HCT116 (cell line): ENCODE results near the gene ATF1. TPM values are rescaled to one million over a fixed set of nuclear protein-coding genes. Genes with fewer than 3 reads are reported as not detected.

Source experiments
- ATAC-seq: fragments of 200-7000 bp; cut with Tn5 transposase; 2 replicates; pipeline ENCODE4 v1.9.1; 2020; ENCODE audit warnings: mild to moderate bottlenecking, moderate library complexity
- BruUV-seq: library from RNA; stranded (reverse); fragments of 400-500 nt; replicated peaks from 2 replicates; lab custom pipeline; 2021; lab: Mats Ljungman, UMichigan
- CTCF ChIA-PET: fragments of 300-600 bp; sonication (Branson Sonifier 250); formaldehyde crosslinking; loops from one replicate; lab custom pipeline; 2021; ENCODE audit warnings: antibody characterized with exemption; lab: Charles Lee
- POLR2A ChIA-PET: fragments of 300-600, 350-600 bp; sonication (Branson Sonifier 250); formaldehyde crosslinking; loops from one replicate; lab custom pipeline; 2021; ENCODE audit warnings: antibody characterized with exemption; lab: Charles Lee
- RAD21 ChIA-PET, 2 experiments: fragments of 300-600 bp; sonication (Branson Sonifier 250); formaldehyde crosslinking; loops; one replicate each; lab custom pipeline; 2023; ENCODE audit warnings: low total read pairs in 2 of 2; ENCODE audit not compliant: uncharacterized antibody in 2 of 2, unreplicated experiment in 2 of 2, low non-redundant PET in 1 of 2; lab: Charles Lee
- DNase-seq: peaks from one replicate; pipeline ENCODE4 v3.0.0-alpha.2; 2010; ENCODE audit warnings: low read depth, low spot score
- H2AFZ ChIP-seq: fragments of 200-600 bp; shearing (Covaris generic), sonication (generic); 2 replicates; pipeline ENCODE4 v1.6.1; 2017; ENCODE audit warnings: low read depth, mixed run types, mixed read lengths, antibody characterized with exemption, low read length; ENCODE audit not compliant: poor library complexity, severe bottlenecking
- H3K27ac ChIP-seq: 2 replicates; pipeline ENCODE4 v1.5.1; 2012; ENCODE audit warnings: low read depth, low read length
- H3K27me3 ChIP-seq: fragments of 200-600 bp; sonication (generic); 2 replicates; pipeline ENCODE4 v1.6.1; 2016; ENCODE audit warnings: mixed run types, low read length, mixed read lengths; ENCODE audit not compliant: insufficient read depth
- H3K36me3 ChIP-seq, 2 experiments: fragments of 200-500 bp in 1 of 2; fragments of 200-600 bp in 1 of 2; sonication (Bioruptor generic) in 1 of 2; sonication (generic) in 1 of 2; 2 replicates each; pipeline versions ENCODE4 v1.5.1 to v1.6.1; 2014 to 2016; ENCODE audit warnings: low read length in 2 of 2, inconsistent platforms in 1 of 2, mixed read lengths in 1 of 2, mixed run types in 1 of 2; ENCODE audit not compliant: insufficient read depth in 2 of 2, control insufficient read depth in 1 of 2
- H3K4me1 ChIP-seq, 2 experiments: fragments of 200-600 bp in 1 of 2; sonication (generic) in 1 of 2; 2 replicates each; pipeline versions ENCODE4 v1.5.1 to v1.6.1; 2012 to 2017; ENCODE audit warnings: low read length in 2 of 2, inconsistent platforms in 1 of 2, mild to moderate bottlenecking in 1 of 2, mixed read lengths in 1 of 2, mixed run types in 1 of 2, moderate library complexity in 1 of 2; ENCODE audit not compliant: insufficient read depth in 2 of 2, control insufficient read depth in 1 of 2
- H3K4me2 ChIP-seq: fragments of 200-600 bp; sonication (generic); 2 replicates; pipeline ENCODE4 v1.6.1; 2017; ENCODE audit warnings: mixed run types, low read length, mixed read lengths
- H3K4me3 ChIP-seq, 2 experiments: fragments of 200-600 bp in 1 of 2; sonication (generic) in 1 of 2; replicated peaks in 1 of 2; 2 replicates each; pipeline ENCODE4 v1.5.1; 2011 to 2016; ENCODE audit warnings: low read length in 2 of 2, control low read depth in 1 of 2, low read depth in 1 of 2, mild to moderate bottlenecking in 1 of 2, mixed read lengths in 1 of 2, mixed run types in 1 of 2
- H3K79me2 ChIP-seq: fragments of 200-600 bp; sonication (generic); 2 replicates; pipeline ENCODE4 v1.6.1; 2017; ENCODE audit warnings: mild to moderate bottlenecking, mixed run types, low read length, moderate library complexity, mixed read lengths; ENCODE audit not compliant: insufficient read depth
- H3K9ac ChIP-seq: fragments of 200-600 bp; sonication (generic); 2 replicates; pipeline ENCODE4 v1.6.1; 2016; ENCODE audit warnings: low read length, mixed read lengths
- H3K9me2 ChIP-seq: fragments of 200-600 bp; sonication (generic), shearing (Covaris generic); 2 replicates; pipeline ENCODE4 v1.6.1; 2017; ENCODE audit warnings: mixed run types, mild to moderate bottlenecking, moderate library complexity; ENCODE audit not compliant: insufficient read depth
- H3K9me3 ChIP-seq, 2 experiments: fragments of 200-500 bp in 1 of 2; fragments of 200-600 bp in 1 of 2; sonication (Bioruptor generic) in 1 of 2; sonication (generic) in 1 of 2; 2 replicates each; pipeline ENCODE4 v1.6.1; 2014 to 2017; ENCODE audit warnings: low read length in 2 of 2, mixed read lengths in 2 of 2, inconsistent platforms in 1 of 2, low read depth in 1 of 2, mild to moderate bottlenecking in 1 of 2, mixed run types in 1 of 2, moderate library complexity in 1 of 2; ENCODE audit not compliant: control insufficient read depth in 1 of 2, insufficient read depth in 1 of 2
- H4K20me1 ChIP-seq: fragments of 200-600 bp; sonication (generic), shearing (Covaris generic); 2 replicates; pipeline ENCODE4 v1.6.1; 2017; ENCODE audit warnings: mixed run types, mild to moderate bottlenecking, moderate library complexity; ENCODE audit not compliant: insufficient read depth
- CBX3 ChIP-seq: IDR thresholded peaks from 2 replicates; pipeline ENCODE4 v1.6.1; 2012; ENCODE audit warnings: low read depth
- CTCF ChIP-seq, 3 experiments: fragments of 200-600 bp in 1 of 3; sonication (generic) in 1 of 3; IDR thresholded peaks in 2 of 3; conservative IDR thresholded peaks in 1 of 3; 2 replicates each; pipeline ENCODE4 v1.5.1; 2012 to 2017; ENCODE audit warnings: low read depth in 2 of 3, low read length in 2 of 3, antibody characterized with exemption in 1 of 3, borderline replicate concordance in 1 of 3, control low read depth in 1 of 3, mild to moderate bottlenecking in 1 of 3, mixed read lengths in 1 of 3, mixed run types in 1 of 3, moderate library complexity in 1 of 3; ENCODE audit not compliant: insufficient read depth in 1 of 3
- EGR1 ChIP-seq: IDR thresholded peaks from 2 replicates; pipeline ENCODE4 v1.6.1; 2012; ENCODE audit warnings: low read depth
- EZH2phosphoT487 ChIP-seq: fragments of 200-600 bp; IDR thresholded peaks from 2 replicates; pipeline ENCODE4 v1.6.1; 2018; ENCODE audit warnings: antibody characterized with exemption, borderline replicate concordance
- JUND ChIP-seq: IDR thresholded peaks from 2 replicates; pipeline ENCODE4 v1.6.1; 2012
- POLR2AphosphoS5 ChIP-seq: IDR thresholded peaks from 2 replicates; pipeline ENCODE4 v1.6.1; 2011; ENCODE audit warnings: mild to moderate bottlenecking, low read depth, low read length, moderate library complexity
- SIN3A ChIP-seq: IDR thresholded peaks from 2 replicates; pipeline ENCODE4 v1.6.1; 2012; ENCODE audit warnings: low read depth
- SP1 ChIP-seq: IDR thresholded peaks from 2 replicates; pipeline ENCODE4 v1.6.1; 2012; ENCODE audit warnings: low read depth
- TCF7L2 ChIP-seq: IDR thresholded peaks from 2 replicates; pipeline ENCODE4 v1.7.0; 2011; ENCODE audit warnings: borderline replicate concordance, inconsistent platforms; ENCODE audit not compliant: insufficient read depth, insufficient read length; ENCODE audit errors: extremely low read depth
- ZFX ChIP-seq: fragments of 450-650 bp; IDR thresholded peaks from 2 replicates; pipeline ENCODE4 v1.6.1; 2017
- ZNF274 ChIP-seq: fragments of 200-500 bp; sonication (Bioruptor generic); IDR thresholded peaks from 2 replicates; pipeline ENCODE4 v1.6.1; 2014; ENCODE audit warnings: mild to moderate bottlenecking, low read depth, low read length, inconsistent platforms
- intact Hi-C: fragments of 100-400 bp; cut with micrococcal nuclease; formaldehyde crosslinking; loops from 2 replicates; pipeline ENCODE4 v1.10.0; 2022
- total RNA-seq: library from RNA; stranded (reverse); gene quantifications from one replicate; pipeline ENCODE4 v1.2.1, GENCODE V29; 2021; ENCODE audit not compliant: unreplicated experiment
- TF ChIP-seq, protein P1 (sequence below): IDR thresholded peaks from 2 replicates; pipeline ENCODE4 v1.6.1; 2012
- TF ChIP-seq, protein P2 (sequence below): IDR thresholded peaks from 2 replicates; pipeline ENCODE4 v1.6.1; 2011; ENCODE audit warnings: mild to moderate bottlenecking, low read length, moderate library complexity; ENCODE audit not compliant: insufficient replicate concordance; ENCODE audit errors: extremely low read depth
- TF ChIP-seq, protein P3 (sequence below): IDR thresholded peaks from 2 replicates; pipeline ENCODE4 v1.6.1; 2012; ENCODE audit warnings: low read depth

The ATF1 gene
- total RNA-seq, 1 experiment from 2014 or later, result 48.8 TPM

DNA sequence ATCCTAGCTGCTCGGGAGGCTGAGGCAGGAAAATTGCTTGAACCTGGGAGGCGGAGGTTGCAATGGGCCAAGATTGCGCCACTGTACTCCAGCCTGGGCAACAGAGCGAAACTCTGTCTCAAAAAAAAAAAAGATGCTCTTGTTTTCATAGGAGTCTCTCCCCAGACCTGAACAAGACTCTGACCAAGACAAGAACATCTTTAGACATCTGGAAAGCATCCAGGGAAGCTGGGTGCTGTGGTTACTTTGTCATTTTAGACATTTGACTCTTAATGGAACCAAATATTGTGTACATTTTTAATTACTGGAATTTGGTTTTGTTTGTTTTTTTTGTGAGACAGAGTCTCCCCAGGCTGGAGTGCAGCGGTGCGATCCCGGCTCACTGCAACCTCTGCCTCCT, 21.1 kb upstream of the ATF1 start:
- BruUV-seq, result no TSS peak
- ChIA-PET CTCF (no interaction called here), RAD21 (no interaction called here), POLR2A (no interaction called here)
- Histone ChIP-seq H3K4me2 (no peak overlapping the region), H3K27me3 (no peaks in the 10 kb centered on the region), H3K27ac (no peak overlapping the region), H3K4me3 (no peak overlapping the region), H2AFZ (no peak overlapping the region), H3K36me3 (peaks cover 17 to 23% of the 10 kb centered on the region in 2 experiments), H3K79me2 (no peaks in the 10 kb centered on the region), H3K9ac (no peak overlapping the region), H3K4me1 (no peaks in the 10 kb centered on the region), H3K9me3 (no peaks in the 10 kb centered on the region), H4K20me1 (no peaks in the 10 kb centered on the region), H3K9me2 (no peaks in the 10 kb centered on the region)
- DNase-seq, result no peak
- ATAC-seq, result no peak
- no peak for TF ChIP-seq EGR1
- no peak for TF ChIP-seq POLR2AphosphoS5
- TF ChIP-seq, protein P1, sequence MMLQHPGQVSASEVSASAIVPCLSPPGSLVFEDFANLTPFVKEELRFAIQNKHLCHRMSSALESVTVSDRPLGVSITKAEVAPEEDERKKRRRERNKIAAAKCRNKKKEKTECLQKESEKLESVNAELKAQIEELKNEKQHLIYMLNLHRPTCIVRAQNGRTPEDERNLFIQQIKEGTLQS, result no peak
- TF ChIP-seq ZNF274, result no peak
- TF ChIP-seq JUND, result no peak
- TF ChIP-seq, protein P2, sequence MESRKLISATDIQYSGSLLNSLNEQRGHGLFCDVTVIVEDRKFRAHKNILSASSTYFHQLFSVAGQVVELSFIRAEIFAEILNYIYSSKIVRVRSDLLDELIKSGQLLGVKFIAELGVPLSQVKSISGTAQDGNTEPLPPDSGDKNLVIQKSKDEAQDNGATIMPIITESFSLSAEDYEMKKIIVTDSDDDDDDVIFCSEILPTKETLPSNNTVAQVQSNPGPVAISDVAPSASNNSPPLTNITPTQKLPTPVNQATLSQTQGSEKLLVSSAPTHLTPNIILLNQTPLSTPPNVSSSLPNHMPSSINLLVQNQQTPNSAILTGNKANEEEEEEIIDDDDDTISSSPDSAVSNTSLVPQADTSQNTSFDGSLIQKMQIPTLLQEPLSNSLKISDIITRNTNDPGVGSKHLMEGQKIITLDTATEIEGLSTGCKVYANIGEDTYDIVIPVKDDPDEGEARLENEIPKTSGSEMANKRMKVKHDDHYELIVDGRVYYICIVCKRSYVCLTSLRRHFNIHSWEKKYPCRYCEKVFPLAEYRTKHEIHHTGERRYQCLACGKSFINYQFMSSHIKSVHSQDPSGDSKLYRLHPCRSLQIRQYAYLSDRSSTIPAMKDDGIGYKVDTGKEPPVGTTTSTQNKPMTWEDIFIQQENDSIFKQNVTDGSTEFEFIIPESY, result no peak
- no peak for TF ChIP-seq SIN3A
- no peak for TF ChIP-seq CBX3
- no peak for TF ChIP-seq TCF7L2
- no peak for TF ChIP-seq EZH2phosphoT487
- TF ChIP-seq, protein P3, sequence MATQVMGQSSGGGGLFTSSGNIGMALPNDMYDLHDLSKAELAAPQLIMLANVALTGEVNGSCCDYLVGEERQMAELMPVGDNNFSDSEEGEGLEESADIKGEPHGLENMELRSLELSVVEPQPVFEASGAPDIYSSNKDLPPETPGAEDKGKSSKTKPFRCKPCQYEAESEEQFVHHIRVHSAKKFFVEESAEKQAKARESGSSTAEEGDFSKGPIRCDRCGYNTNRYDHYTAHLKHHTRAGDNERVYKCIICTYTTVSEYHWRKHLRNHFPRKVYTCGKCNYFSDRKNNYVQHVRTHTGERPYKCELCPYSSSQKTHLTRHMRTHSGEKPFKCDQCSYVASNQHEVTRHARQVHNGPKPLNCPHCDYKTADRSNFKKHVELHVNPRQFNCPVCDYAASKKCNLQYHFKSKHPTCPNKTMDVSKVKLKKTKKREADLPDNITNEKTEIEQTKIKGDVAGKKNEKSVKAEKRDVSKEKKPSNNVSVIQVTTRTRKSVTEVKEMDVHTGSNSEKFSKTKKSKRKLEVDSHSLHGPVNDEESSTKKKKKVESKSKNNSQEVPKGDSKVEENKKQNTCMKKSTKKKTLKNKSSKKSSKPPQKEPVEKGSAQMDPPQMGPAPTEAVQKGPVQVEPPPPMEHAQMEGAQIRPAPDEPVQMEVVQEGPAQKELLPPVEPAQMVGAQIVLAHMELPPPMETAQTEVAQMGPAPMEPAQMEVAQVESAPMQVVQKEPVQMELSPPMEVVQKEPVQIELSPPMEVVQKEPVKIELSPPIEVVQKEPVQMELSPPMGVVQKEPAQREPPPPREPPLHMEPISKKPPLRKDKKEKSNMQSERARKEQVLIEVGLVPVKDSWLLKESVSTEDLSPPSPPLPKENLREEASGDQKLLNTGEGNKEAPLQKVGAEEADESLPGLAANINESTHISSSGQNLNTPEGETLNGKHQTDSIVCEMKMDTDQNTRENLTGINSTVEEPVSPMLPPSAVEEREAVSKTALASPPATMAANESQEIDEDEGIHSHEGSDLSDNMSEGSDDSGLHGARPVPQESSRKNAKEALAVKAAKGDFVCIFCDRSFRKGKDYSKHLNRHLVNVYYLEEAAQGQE, result no peak
- no peak for TF ChIP-seq ZFX
- TF ChIP-seq CTCF (IDR thresholded peaks at IDR 0.05 in 2 of 3, conservative IDR thresholded peaks at IDR 0.05 in 1 of 3; ENCODE audit: borderline replicate concordance in 1 of 3, insufficient read depth in 1 of 3, low read depth in 2 of 3, low read length in 2 of 3), result no peak
- no peak for TF ChIP-seq SP1
- intact Hi-C loops, result no loop called here
